PC-9 (cell line): ENCODE measurements around the gene TACC3.

ENCODE experiments used
- CTCF ChIP-seq: fragments of 200-600 bp; sonication (generic); conservative IDR thresholded peaks from 2 replicates; pipeline ENCODE4 v1.6.1; 2017; ENCODE audit warnings: mixed run types, antibody characterized with exemption, mild to moderate bottlenecking, moderate library complexity
- EZH2 ChIP-seq: fragments of 200-600 bp; sonication (generic); IDR thresholded peaks from 2 replicates; pipeline ENCODE4 v1.8.0; 2017; ENCODE audit warnings: antibody characterized with exemption, low read depth

GRCh38 chr4:1778642-1779392, 57.5 kb downstream of the TACC3 start:
- no peak for TF ChIP-seq CTCF
- TF ChIP-seq EZH2, result no peak
